T-cell (primary cell): ENCODE data around the gene SLC28A1. TPM values are rescaled to one million over a fixed set of nuclear protein-coding genes. Genes with fewer than 3 reads are reported as not detected.

ENCODE experiments used
- ATAC-seq, 4 experiments: fragments of 200-7000 bp in 3 of 4; fragments of 150-1000 bp in 1 of 4; cut with Tn5 transposase; replicated peaks in 1 of 4; 1 replicate in 3 of 4; 2 replicates in 1 of 4; pipeline ENCODE4 v1.10.0; 2021; ENCODE audit warnings: moderate library complexity in 3 of 4, mild to moderate bottlenecking in 2 of 4, moderate number of reproducible peaks in 1 of 4
- CTCF ChIA-PET, 2 donors: fragments of 300-600 bp; sonication (Branson Sonifier 250); formaldehyde crosslinking; loops; one replicate each; lab custom pipeline; 2022; ENCODE audit warnings: antibody characterized with exemption in 2 of 2; lab: Charles Lee
- POLR2A ChIA-PET, 2 donors: fragments of 300-600 bp; sonication (Branson Sonifier 250); formaldehyde crosslinking; loops; one replicate each; lab custom pipeline; 2022; ENCODE audit warnings: antibody characterized with exemption in 2 of 2; lab: Charles Lee
- DNase-seq, 35 experiments: peaks; one replicate each; pipeline versions ENCODE4 v3.0.0 to v3.0.0-alpha.2; 2013 to 2023
- H3K27ac ChIP-seq: one replicate; pipeline ENCODE4 v1.5.1; 2013; ENCODE audit warnings: low read length
- H3K27me3 ChIP-seq, 2 experiments: replicated peaks in 1 of 2; 1 replicate in 1 of 2; 2 replicates in 1 of 2; pipeline versions ENCODE4 v1.6.1 to v1.7.0; 2013; ENCODE audit warnings: low read length in 1 of 2, mixed read lengths in 1 of 2; ENCODE audit not compliant: control insufficient read depth in 2 of 2, insufficient read depth in 2 of 2; ENCODE audit errors: extremely low read depth in 1 of 2
- H3K36me3 ChIP-seq, 2 donors: 1 replicate in 1 of 2; 2 replicates in 1 of 2; pipeline versions ENCODE4 v1.6.1 to v1.7.0; 2013; ENCODE audit warnings: low read length in 1 of 2; ENCODE audit not compliant: control insufficient read depth in 2 of 2, insufficient read depth in 1 of 2; ENCODE audit errors: extremely low read depth in 1 of 2
- H3K4me1 ChIP-seq, 2 experiments: 1 replicate in 1 of 2; 2 replicates in 1 of 2; pipeline versions ENCODE4 v1.6.1 to v1.7.0; 2013; ENCODE audit warnings: low read length in 2 of 2, mixed read lengths in 1 of 2; ENCODE audit not compliant: insufficient read depth in 2 of 2, control insufficient read depth in 1 of 2; ENCODE audit errors: extremely low read depth in 1 of 2
- H3K4me3 ChIP-seq, 2 donors: 1 replicate in 1 of 2; 2 replicates in 1 of 2; pipeline versions ENCODE4 v1.5.1 to v1.7.0; 2013; ENCODE audit warnings: mild to moderate bottlenecking in 2 of 2, low read length in 1 of 2, moderate library complexity in 1 of 2; ENCODE audit not compliant: control insufficient read depth in 1 of 2; ENCODE audit errors: extremely low read depth in 1 of 2
- H3K9me3 ChIP-seq: 2 replicates; pipeline ENCODE4 v1.7.0; 2013
- H3K27ac Mint-ChIP-seq, 2 donors: one replicate each; pipeline ENCODE4 v1.8.0; 2020 to 2021; ENCODE audit warnings: mild to moderate bottlenecking in 2 of 2, mixed read lengths in 2 of 2
- H3K27me3 Mint-ChIP-seq, 2 donors: one replicate each; pipeline ENCODE4 v1.8.0; 2021 to 2022; ENCODE audit warnings: mixed read lengths in 2 of 2
- H3K36me3 Mint-ChIP-seq: one replicate; pipeline ENCODE4 v1.8.0; 2021; ENCODE audit warnings: mixed read lengths
- H3K4me1 Mint-ChIP-seq, 3 donors: one replicate each; pipeline ENCODE4 v1.8.0; 2020 to 2022; ENCODE audit warnings: mixed read lengths in 3 of 3, mild to moderate bottlenecking in 1 of 3
- H3K4me3 Mint-ChIP-seq, 3 donors: one replicate each; pipeline ENCODE4 v1.8.0; 2020 to 2022; ENCODE audit warnings: mild to moderate bottlenecking in 3 of 3, mixed read lengths in 3 of 3, moderate library complexity in 3 of 3
- H3K9me3 Mint-ChIP-seq, 3 donors: one replicate each; pipeline ENCODE4 v1.8.0; 2020 to 2022; ENCODE audit warnings: mixed read lengths in 3 of 3
- WGBS: methylation state at CpG from one replicate; pipeline ENCODE4 v1.1.5; 2013; ENCODE audit warnings: missing lambda C conversion rate; ENCODE audit not compliant: insufficient coverage; 5-methylcytosine and 5-hydroxymethylcytosine counted together
- total RNA-seq, 35 experiments: library from RNA in 6 of 35; stranded (reverse) in 6 of 35; fragments of 120-200 nt in 1 of 35; gene quantifications; one replicate each; pipeline versions ENCODE4 v1.2.1 to v1.2.4 and lab custom pipeline; 2013 to 2026

SLC28A1 gene, protein sequence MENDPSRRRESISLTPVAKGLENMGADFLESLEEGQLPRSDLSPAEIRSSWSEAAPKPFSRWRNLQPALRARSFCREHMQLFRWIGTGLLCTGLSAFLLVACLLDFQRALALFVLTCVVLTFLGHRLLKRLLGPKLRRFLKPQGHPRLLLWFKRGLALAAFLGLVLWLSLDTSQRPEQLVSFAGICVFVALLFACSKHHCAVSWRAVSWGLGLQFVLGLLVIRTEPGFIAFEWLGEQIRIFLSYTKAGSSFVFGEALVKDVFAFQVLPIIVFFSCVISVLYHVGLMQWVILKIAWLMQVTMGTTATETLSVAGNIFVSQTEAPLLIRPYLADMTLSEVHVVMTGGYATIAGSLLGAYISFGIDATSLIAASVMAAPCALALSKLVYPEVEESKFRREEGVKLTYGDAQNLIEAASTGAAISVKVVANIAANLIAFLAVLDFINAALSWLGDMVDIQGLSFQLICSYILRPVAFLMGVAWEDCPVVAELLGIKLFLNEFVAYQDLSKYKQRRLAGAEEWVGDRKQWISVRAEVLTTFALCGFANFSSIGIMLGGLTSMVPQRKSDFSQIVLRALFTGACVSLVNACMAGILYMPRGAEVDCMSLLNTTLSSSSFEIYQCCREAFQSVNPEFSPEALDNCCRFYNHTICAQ
- total RNA-seq (not detected), total RNA-seq (lab: John Stamatoyannopoulos, UW) (0 to 0.10 (median 0) reads per million in 29 experiments)
- not detected for total RNA-seq (2013)

DNA sequence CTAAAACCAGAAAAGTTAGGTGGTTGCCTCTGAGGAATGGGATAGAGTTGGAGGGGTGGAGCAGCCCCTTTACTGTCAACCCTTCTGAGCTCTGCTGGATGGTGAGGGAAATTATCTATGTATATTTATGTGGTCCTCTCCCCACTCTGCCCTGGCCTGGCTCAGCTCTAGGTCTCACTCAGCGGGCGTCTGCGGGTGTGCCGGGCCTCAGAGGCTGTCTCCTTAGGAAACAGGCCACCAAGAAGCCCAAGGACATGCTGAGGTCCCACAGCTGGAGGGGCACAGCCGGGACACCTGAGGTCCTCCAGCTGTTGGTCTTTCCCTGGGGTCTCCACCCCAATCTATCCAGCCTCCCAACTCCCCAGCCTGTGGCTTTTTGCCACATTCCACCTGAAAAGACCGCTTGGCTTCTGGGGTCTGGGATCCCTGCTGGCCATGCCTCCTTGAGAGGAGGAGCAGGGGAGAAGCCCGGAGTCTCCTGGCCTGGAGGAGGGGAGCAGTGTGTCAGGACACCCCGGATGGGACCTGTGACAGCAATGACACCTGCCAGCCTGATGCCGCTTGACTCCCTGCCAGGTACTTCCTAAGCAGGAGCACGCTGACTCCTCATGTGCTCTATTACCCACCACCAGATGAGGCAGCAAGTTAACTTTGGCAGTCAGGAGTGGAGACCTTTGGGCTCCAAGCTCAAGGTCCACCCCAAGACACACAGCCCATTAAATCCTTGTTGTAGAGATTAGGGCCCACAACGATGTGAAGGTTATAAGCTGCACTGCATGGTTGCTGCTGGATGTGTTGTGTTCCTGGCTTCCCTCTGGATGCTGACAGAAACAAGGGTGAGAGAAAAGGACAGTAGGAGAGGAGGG, at the start of gene SLC28A1:
TSS of gene SLC28A1 (plus strand) at position 747 of the 866 bp plus-strand sequence. CDS start 3,099 bp downstream, outside the sequence.
- ChIA-PET CTCF (no interaction called here), POLR2A (no interaction called here)
- H3K36me3 Mint-ChIP-seq = no peaks in the 10 kb centered on the region
- H3K4me3 Mint-ChIP-seq = no peak within 1 kb of the TSS
- no peak within 1 kb of the TSS for H3K4me3 ChIP-seq
- no peak within 1 kb of the TSS for H3K27ac ChIP-seq
- WGBS = 84% methylated on average over 8 of the region's 11 CpGs
- no peaks in the 10 kb centered on the region for H3K36me3 ChIP-seq
- no peak for DNase-seq
- no peaks in the 10 kb centered on the region for H3K9me3 ChIP-seq
- no peak for ATAC-seq
- H3K27me3 ChIP-seq = peaks cover 0 to 30% of the 10 kb centered on the region in 2 experiments
- no peaks in the 10 kb centered on the region for H3K4me1 Mint-ChIP-seq
- H3K9me3 Mint-ChIP-seq = no peaks in the 10 kb centered on the region
- no peak within 1 kb of the TSS for H3K27ac Mint-ChIP-seq
- no peaks in the 10 kb centered on the region for H3K4me1 ChIP-seq
- H3K27me3 Mint-ChIP-seq = peaks cover 4 to 6% of the 10 kb centered on the region in 2 donors

DNA sequence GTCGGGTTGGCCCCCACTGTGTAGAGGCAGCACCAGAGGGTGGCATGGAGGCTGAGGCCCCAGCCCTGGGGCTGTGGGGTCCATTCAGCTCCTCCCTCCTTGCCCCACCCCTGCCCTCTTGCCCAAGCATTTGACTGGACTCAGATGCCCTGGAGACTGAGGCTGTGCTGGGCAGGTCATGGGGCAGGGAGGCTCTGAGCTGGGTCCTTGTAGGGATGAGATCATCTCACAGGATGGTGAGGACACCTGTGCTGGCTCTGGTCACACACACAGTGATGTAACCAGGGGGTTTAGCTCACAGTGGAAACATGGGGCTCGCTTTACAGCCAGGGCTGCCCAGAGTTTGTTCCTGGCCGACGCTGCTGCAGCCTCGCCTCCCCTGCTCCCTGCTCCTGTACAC, 49.5 kb upstream of the SLC28A1 start:
- Mint-ChIP-seq H3K4me1 (no peaks in the 10 kb centered on the region), H3K27me3 (peaks cover 0 to 10% of the 10 kb centered on the region in 2 donors), H3K36me3 (no peaks in the 10 kb centered on the region), H3K27ac (no peak overlapping the region), H3K4me3 (no peak overlapping the region), H3K9me3 (no peaks in the 10 kb centered on the region)
- Histone ChIP-seq H3K4me1 (no peaks in the 10 kb centered on the region), H3K36me3 (no peaks in the 10 kb centered on the region), H3K4me3 (no peak overlapping the region), H3K27me3 (peaks cover 0 to 12% of the 10 kb centered on the region in 2 experiments), H3K9me3 (no peaks in the 10 kb centered on the region), H3K27ac (no peak overlapping the region)
- ChIA-PET POLR2A (no interaction called here), CTCF (interaction anchor here in 1 of 2 donors (0.5 kb wide), 1 partner anchor 43 kb away, joined by 3 read pairs; no protein-coding TSS in a partner anchor)
- ATAC-seq (no peak), DNase-seq (no peak)
- WGBS = 79% methylated on average over 5 of the region's 5 CpGs

DNA sequence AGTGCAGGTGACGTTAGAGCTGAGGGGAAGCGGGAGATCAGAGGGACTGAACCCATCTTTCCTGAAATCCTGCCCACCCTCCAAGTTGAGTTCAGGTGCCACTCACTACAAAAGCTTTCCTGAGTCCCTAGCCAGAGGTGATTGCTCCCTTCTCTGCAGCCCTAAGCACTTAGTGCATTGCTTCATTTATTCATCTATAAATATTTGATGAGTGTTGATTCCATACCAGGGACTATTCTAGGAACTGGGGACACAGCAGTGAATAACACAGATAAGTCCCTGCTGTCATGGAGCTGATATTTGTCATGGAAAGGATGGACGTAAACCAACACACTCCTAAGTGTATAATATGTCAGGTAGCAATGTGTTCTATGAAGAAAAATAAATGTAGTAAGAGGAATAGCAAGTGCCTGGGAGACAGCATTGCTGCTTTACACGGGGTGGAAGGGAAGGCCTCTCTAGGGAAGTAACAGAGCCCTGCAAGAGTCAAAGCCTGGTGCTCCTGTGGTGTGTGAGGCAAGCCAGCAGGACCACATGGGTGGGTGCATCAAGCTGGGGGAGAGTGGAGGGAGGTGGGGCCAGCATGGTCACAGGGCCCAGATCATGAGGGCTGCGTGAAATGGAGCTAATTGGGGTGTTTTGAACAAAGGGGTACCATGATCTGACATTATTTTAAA, 48.7 kb upstream of the SLC28A1 start:
- H3K36me3 ChIP-seq = no peaks in the 10 kb centered on the region
- H3K4me1 Mint-ChIP-seq = no peaks in the 10 kb centered on the region
- ChIA-PET CTCF (no interaction called here), POLR2A (no interaction called here)
- H3K27me3 Mint-ChIP-seq = peaks cover 0 to 10% of the 10 kb centered on the region in 2 donors
- 54% methylated on average over 2 of the region's 5 CpGs for WGBS
- no peak overlapping the region for H3K4me3 ChIP-seq
- no peaks in the 10 kb centered on the region for H3K4me1 ChIP-seq
- H3K9me3 Mint-ChIP-seq = no peaks in the 10 kb centered on the region
- no peak overlapping the region for H3K27ac Mint-ChIP-seq
- DNase-seq (no peak), ATAC-seq (no peak)
- H3K4me3 Mint-ChIP-seq = no peak overlapping the region
- no peaks in the 10 kb centered on the region for H3K9me3 ChIP-seq
- peaks cover 0 to 12% of the 10 kb centered on the region in 2 experiments for H3K27me3 ChIP-seq
- H3K27ac ChIP-seq = no peak overlapping the region
- no peaks in the 10 kb centered on the region for H3K36me3 Mint-ChIP-seq

DNA sequence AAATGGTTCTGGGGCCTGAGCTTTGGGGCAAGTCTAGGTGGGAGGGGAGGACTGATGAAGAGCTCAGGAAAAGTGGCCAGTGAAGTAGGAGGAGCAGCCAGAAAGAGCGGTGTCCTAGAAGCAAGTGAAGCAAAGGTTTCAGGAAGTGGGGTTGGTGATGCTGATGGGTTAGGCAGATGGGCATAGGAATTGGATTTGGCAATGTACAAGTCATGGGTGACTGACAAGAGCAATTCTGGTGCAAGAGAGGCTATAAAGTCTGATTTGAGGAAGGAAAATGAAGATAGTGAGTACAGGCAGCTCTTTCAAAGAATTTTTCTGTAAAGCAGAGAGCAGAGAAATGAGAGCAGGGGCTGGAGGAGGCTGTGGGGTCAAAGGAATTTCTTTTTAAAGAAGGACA, 47.6 kb upstream of the SLC28A1 start:
- ChIA-PET POLR2A (no interaction called here), CTCF (no interaction called here)
- ATAC-seq = no peak
- no peaks in the 10 kb centered on the region for H3K4me1 Mint-ChIP-seq
- H3K9me3 Mint-ChIP-seq = no peaks in the 10 kb centered on the region
- no peaks in the 10 kb centered on the region for H3K36me3 Mint-ChIP-seq
- no peak overlapping the region for H3K4me3 ChIP-seq
- H3K27ac Mint-ChIP-seq = no peak overlapping the region
- H3K4me3 Mint-ChIP-seq = no peak overlapping the region
- no peaks in the 10 kb centered on the region for H3K4me1 ChIP-seq
- 75% methylated on average over 1 of the region's 1 CpG for WGBS
- no peak for DNase-seq
- H3K27me3 ChIP-seq = peaks cover 0 to 12% of the 10 kb centered on the region in 2 experiments
- no peaks in the 10 kb centered on the region for H3K36me3 ChIP-seq
- H3K27ac ChIP-seq = no peak overlapping the region
- H3K9me3 ChIP-seq = no peaks in the 10 kb centered on the region
- H3K27me3 Mint-ChIP-seq = peaks cover 0 to 10% of the 10 kb centered on the region in 2 donors

DNA sequence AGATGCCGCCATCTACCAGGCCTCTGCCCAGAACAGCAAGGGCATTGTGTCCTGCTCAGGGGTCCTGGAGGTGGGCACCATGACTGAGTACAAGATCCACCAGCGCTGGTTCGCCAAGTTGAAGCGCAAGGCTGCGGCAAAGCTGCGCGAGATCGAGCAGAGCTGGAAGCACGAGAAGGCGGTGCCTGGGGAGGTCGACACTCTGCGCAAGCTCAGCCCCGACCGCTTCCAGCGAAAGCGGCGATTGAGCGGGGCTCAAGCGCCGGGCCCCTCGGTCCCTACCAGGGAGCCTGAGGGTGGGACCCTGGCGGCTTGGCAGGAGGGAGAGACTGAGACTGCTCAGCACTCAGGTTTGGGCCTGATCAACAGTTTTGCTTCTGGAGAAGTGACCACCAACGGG, 44.7 kb upstream of the SLC28A1 start:
- Histone ChIP-seq H3K27ac (no peak overlapping the region), H3K27me3 (peaks cover 0 to 12% of the 10 kb centered on the region in 2 experiments), H3K36me3 (no peaks in the 10 kb centered on the region), H3K4me1 (no peaks in the 10 kb centered on the region), H3K9me3 (no peaks in the 10 kb centered on the region), H3K4me3 (no peak overlapping the region)
- no peak overlapping the region for H3K4me3 Mint-ChIP-seq
- H3K27me3 Mint-ChIP-seq = peaks cover 0 to 12% of the 10 kb centered on the region in 2 donors
- H3K9me3 Mint-ChIP-seq = no peaks in the 10 kb centered on the region
- no peak for ATAC-seq
- DNase-seq = no peak
- ChIA-PET POLR2A (no interaction called here), CTCF (no interaction called here)
- no peaks in the 10 kb centered on the region for H3K4me1 Mint-ChIP-seq
- WGBS = 97% methylated on average over 23 of the region's 23 CpGs
- no peak overlapping the region for H3K27ac Mint-ChIP-seq
- peaks cover 2% of the 10 kb centered on the region for H3K36me3 Mint-ChIP-seq

DNA sequence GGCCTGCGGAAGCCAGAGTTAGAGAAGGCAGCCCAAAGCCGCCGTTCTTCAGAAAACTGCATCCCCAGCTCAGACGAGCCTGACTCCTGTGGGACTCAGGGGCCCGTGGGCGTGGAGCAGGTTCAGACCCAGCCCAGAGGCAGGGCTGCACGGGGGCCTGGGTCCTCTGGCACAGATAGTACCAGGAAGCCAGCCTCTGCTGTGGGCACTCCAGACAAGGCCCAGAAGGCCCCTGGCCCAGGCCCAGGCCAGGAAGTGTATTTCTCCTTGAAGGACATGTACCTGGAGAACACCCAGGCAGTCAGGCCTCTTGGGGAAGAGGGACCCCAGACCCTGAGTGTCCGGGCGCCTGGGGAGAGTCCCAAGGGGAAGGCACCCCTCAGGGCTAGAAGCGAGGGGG, 44.2 kb upstream of the SLC28A1 start:
- H3K9me3 Mint-ChIP-seq = no peaks in the 10 kb centered on the region
- H3K36me3 Mint-ChIP-seq = peaks cover 2% of the 10 kb centered on the region
- ATAC-seq (no peak), DNase-seq (no peak)
- ChIA-PET POLR2A (no interaction called here), CTCF (no interaction called here)
- Histone ChIP-seq H3K4me3 (no peak overlapping the region), H3K9me3 (no peaks in the 10 kb centered on the region), H3K36me3 (no peaks in the 10 kb centered on the region), H3K27me3 (peaks cover 0 to 7% of the 10 kb centered on the region in 2 experiments), H3K27ac (no peak overlapping the region), H3K4me1 (no peaks in the 10 kb centered on the region)
- no peak overlapping the region for H3K4me3 Mint-ChIP-seq
- H3K4me1 Mint-ChIP-seq = no peaks in the 10 kb centered on the region
- no peak overlapping the region for H3K27ac Mint-ChIP-seq
- WGBS = 74% methylated on average over 7 of the region's 10 CpGs
- H3K27me3 Mint-ChIP-seq = peaks cover 0 to 12% of the 10 kb centered on the region in 2 donors
